Measurements from ENCODE around the gene SVBP.
"Not testable (repeated sequence)": the region's sequence is repeated elsewhere in the genome, so short reads cannot be mapped to it uniquely, and the experiment has no call there.

The SVBP gene

DNA sequence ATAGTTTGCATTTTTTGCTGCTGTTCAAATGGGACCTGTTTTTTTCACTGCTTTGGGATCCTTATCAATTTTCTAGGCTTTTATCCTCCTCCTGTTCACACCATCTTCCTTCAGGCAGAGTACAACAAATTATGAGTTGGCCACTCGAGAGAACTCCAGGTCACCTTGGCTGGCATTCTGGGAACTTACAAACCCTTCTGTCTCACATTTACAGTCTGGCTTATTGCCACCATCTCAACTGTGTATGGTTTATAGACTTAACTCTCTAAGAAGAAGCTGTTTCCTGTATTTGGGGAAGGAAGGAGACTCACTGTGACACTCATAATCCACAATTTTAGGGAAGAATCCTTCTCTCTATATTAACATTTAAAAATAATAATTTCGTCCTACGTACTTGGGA lies 23.8 kb upstream of the SVBP start:
- DNase-seq, result no peak

DNA sequence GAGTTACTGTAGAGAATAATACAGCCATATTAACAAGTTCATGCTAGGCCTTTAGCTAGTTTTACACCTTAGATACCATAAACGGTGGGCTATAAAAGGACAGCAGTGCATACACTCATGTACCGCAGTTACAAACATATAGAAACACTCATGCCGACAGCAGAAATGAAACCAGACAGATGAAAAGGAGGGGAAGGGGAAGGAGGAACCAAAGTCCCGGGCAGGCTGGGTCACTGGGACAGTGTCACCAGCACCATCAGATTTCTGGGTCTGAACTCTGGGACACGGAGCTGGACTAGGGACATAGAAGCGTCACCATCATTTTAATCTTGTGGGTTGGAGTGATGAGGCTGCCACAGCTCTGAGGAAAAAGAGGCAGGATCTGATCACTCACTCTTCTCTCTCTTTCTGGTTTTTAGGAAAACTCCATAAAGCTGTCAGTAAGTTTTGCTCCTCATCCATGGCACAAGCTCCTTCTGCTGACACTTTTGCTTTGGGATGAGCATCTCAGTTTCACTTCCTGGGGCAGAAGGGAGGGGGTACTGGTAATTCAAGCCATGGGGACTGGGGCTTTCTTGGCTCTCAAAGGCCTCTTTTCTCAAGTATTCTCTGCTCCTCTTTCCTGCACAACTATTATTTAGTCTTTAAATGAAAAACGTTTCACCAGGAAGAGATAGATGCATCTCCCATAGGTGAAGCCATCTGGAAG lies 21.4 kb upstream of the SVBP start:
- DNase-seq, result no peak

DNA sequence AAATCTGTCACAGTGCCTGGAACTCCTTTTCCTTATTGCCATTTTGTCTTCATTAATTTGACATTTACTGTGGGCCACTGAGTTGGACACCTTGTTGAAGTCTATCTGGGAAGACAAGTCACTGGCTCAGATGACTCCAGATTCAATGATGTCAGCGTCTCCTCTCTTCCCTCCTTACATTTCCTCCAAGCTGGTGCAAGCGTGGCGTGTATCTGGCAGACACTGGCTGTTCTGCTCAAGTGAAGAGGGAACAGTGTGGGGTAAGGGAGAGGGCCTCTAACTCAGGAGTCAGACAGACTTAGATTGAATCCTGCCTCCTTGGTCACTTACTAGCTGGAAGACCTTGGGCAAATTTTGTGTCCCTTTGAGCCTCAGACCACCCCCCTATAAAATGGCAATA lies 20.5 kb upstream of the SVBP start:
- DNase-seq, result no peak

DNA sequence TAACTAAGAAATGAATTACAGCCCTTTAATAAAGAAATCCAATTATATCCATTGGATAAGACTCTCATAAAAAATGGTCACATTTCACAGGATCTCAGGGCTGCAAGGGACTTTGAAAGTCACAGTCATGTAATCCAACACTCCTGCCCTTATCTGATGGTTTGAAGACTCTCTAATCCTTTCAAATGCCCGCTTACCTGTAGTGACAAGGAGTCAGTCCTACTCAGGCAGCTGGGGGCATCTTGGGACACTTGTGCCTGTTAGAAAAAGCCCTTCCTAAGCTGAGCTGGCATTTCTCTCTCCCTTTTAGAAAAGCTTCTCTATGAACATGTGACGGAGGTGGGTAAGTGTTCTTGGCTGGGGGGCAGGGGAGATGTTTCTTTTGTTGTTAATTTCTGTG lies 18.2 kb upstream of the SVBP start:
- no peak for DNase-seq

DNA sequence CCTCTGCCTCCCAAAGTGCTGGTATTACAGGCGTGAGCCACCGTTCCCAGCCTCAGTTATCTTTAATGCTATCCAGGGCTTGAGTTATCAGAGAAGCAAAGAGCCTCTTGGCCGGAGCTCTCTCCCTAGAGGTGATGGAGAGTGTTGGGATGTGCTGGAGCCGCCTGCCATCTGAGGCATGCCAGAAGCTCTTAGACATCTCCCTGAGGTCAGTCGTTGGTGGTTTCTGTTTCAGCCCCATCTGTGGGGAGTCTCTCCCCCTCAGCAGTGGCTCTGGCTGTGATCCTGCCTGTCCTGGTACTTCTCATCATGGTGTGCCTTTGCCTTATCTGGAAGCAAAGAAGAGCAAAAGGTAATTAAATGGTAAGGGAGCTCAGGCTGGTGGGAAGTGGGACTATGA lies 17.6 kb upstream of the SVBP start:
- no peak for DNase-seq

DNA sequence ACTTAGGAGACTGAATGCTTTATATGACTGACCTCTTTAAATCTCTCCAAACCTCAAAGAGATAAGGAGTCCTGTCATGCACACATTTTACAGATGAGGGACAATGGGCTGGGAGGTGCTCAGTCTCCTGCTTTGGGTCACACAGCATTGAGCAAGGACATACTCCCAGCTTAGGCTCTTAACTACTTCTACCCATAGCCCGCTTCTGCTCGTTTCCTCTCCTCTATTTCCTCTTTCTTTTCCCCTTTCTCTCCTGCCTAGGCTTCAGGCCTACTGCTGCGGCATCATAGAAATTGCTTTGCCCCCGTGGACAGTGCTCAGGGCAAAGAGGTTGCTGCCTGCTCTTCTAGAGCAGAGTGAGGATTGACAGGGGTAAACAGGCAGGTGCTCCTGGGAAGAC lies 16.8 kb upstream of the SVBP start:
- no peak for DNase-seq

DNA sequence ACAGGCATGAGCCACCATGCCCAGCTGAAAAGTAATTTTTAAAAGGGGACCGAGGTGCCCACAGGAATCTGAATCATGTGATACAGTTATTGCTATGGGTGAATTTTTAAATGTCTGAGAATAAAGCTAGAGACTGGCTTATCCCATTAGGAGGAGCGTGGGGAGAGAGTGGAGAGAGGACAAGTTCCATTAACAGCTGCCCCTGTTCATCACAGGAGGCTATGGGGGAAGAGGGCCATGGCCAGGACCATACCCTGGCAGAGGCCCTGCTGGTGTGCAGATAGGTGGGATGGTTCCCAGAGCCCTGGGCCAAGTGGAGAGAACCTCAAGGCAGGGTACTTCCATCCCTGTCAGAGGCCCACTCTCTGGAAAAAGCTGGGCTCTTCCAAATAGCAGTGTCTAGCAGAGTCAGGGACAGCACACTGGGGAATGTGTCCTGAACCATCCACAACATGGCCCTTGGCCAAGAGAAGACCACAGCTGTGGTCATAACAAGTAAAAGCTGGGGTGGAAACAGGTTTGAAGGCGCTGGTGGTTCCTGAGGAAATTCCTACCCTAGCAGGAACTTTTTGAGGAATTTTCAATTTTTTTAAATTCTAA lies 15.5 kb upstream of the SVBP start:
- no peak for DNase-seq

DNA sequence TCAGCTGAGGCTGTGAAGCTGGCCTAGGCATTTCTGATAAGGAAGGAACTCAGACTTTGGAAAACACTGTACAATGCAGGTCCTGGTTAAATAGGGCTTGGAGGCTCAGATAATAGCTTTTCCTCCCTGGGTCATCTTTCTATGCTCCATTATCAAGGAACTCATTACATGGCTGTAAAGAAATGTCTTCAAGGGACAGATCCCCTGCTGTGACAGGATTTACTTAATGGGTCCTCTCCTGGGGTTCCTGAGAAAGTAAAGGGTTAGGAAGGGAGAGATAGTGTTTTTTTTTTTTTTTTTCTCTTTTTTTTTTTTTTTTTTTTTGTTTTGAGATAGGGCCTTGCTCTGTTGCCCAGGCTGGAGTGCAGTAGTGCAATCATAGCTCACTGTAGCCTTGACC lies 14.1 kb upstream of the SVBP start:
- DNase-seq, result no peak

DNA sequence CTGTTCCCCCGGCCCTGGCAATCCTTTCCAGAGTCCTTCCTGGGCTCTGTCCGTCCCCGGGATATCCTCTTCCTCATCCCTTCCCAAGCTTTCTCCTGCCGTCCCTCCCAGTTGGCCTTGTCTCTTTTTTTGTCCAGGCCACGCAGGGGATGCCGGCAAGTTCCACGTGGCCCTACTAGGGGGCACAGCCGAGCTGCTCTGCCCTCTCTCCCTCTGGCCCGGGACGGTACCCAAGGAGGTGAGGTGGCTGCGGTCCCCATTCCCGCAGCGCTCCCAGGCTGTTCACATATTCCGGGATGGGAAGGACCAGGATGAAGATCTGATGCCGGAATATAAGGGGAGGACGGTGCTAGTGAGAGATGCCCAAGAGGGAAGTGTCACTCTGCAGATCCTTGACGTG lies 13.4 kb upstream of the SVBP start:
- no peak for DNase-seq

DNA sequence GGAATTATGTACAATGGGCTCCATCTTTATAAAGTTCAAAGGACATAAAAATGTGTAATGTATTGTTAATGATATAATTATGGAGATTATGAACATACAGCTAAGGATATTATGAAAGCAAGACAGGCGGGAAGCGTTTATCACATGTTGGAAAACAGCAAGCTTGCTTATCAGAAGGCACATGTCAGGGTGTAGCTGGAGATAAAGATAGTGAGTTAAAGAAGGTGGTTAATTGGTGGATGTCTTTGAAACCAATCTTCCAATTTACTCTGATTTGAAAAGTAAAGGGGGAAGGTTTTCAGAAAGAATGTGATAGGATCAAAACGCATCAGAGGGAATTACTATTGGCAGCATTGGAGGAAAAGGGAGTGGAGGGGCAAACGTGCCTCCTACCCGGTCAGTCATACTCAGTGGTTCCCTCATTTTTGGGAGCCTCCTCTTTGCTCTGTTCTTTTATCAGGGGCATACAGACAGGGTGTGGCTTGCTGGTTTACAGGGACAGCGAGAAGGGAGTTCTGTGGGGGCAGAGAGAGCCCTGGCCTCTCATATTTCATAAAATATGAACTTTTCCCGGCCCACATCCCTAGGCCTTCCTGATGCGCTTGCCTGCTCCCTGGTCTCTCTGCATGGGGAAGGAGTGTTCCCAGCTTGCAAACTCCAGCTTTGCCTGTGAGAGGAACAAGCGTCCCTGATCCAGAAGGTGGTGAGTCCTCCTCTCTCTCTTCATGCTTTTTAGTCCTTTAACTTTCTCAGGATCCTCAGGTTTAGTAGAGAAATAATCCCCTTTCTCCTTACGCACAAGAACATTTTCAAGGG lies 8.0 kb upstream of the SVBP start:
- no peak for DNase-seq

DNA sequence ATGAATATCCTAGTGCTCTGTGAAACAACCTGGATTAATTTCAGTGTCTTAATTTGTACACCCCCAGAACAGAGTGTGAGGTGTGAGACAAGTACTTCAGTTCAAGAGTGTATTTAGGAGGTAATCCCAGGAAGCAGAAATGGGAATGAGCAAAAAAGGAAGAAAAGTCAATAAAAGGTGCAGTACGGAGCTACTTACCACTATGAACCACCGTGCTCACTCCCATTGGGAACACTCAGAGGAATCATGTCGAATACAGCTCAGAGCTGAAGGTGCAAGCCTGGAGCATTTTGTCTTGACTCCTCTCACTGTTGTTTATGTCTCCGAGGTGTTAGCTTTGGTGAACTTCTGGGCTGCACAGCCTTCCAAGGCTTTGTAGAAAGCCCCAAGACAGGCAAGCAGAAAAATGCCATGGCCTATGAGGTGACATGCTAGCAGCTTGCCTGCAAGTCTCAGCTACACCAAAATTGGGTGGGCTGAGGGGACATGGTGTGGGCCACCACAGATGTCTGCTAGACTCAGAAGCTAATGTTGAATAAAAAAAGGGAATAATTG lies 7.4 kb upstream of the SVBP start:
- no peak for DNase-seq

DNA sequence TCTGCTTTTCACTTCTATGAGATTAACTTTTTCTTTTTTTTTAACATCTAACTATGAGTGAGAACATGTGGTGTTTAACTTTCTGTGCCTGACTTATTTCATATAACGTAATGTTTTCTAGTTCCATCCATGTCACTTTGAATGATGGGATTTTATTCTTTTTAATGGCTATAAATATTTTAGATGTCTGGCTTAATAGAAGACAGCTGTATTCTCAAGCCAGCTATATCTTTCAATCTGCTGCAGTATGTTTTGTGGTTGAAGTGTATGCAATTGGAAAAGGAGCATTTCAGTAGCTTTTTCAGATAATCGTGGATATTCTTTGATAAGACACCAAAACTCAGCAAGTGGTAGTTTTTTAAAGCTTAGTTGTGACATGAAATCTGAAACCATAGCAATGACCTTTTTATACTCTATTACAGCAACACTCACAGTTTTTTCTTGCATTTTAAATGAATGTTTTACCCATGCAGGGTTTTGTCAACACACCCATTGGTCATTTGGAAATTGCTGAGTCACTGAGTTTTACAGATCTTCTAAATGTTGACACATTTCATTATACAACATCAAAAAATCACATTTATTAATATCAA lies 5.7 kb upstream of the SVBP start:
- no peak for DNase-seq

DNA sequence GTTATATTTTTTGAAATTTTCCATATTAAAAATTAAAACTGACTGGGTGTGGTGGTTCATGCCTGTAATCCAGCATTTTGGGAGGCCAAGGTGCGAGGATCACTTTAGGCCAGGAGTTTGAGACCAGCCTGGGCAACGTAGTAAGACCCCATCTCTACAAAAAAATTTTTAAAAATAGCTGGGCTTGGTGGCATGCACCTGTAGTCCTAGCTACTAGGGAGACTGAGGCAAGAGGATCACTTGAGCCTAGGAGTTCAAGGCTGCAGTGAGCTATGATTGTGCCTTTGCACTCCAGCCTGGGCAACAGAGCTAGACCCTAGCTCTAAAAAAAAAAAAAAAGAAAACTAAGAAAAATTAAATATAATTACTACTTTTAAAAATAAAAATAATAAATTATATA lies 4.5 kb upstream of the SVBP start:
- no peak for DNase-seq

DNA sequence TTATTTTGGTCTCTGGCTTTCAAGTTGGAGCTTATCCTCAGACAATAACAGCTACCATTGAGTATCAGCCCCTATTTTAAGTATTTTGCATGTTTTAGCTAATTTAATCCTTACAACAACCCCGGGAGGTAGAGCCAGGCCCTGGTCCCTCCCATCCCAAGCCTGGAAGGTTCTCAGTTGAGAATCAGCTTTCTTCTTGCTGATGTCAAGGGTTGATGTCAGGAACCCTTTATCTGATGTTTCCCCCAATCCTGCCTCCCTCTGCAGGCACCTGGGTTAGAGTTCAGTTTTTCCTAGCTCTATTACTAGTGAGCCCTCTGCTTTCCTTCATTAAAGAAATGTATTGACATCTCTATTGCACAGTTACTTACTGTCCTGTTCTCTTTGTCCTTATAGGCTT lies 3.6 kb upstream of the SVBP start:
- no peak for DNase-seq

DNA sequence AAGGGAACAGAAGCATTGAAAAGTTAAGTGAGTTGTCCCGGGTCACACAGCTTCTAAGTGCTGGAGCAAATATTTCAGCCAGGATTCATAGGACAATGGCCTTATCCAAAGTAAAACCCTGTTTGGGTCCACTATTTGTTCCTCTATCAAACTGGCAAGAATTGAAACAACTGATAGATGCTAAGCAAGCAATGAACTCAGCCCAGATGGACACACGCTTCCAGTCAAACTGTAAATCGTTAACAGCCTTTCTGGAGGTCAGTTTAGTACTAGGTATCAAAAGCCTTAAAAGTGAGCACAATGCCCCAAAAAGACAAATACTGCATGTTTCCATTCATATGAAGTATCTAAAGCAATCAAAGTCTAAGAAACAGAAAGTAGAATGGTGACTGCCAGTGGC lies 779 bp upstream of the SVBP start:
- no peak for DNase-seq

DNA sequence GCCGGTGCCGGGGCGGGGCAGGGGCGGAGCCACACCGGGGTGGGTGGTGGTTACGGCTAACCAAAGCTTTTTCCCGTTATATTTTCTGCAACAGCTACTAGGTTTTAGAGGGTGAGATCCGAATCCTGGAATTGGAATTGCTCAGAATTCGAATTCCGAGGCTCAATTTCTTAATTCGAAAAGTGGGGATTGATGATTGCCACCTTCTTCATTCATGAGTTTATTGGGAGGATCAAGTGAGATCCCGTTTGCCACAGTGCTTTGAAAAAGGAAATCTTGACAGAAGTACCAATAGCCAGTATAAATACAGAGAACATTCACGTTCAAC lies 207 bp upstream of the SVBP start:
- DNase-seq, result no peak

DNA sequence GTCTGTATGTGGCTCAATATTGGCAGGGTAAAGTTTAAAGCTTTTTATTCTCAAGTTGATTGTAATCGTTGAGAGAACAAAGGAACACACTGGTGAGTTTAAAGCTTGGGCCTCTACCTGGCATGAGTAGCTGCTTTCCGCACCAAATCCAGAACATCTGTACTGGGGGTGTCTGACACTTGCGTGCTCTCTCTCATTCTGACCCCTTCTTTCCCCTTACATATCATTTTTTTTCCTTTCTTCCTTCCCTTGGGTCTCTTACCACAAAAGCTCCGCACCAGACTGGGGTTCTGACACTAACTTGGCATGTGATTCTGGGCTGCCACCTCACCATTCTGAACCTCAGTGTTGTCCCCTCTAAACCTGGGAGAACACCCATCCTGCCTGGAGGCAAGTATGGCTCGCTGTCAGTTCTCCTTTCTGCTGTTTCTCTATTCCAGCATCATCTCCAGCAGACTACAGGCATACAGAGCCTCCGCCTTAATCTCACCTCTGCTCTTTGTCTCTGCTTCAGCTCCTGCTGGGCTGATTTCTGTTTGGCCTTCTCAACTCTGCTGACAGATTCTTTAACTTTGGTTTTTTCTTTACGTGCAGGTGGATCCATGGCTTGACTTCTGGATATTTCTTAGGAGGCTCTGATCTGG lies 1.1 kb downstream of the SVBP start:
- peak; percentile 6 for DNase-seq

DNA sequence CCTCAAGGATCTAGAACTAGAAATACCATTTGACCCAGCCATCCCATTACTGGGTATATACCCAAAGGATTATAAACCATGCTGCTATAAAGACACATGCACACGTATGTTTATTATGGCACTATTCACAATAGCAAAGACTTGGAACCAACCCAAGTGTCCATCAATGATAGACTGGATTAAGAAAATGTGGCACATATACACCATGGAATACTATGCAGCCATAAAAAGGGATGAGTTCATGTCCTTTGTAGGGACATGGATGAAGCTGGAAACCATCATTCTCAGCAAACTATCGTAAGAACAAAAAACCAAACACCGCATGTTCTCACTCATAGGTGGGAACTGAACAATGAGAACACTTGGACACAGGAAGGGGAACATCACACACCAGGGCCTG lies 2.4 kb downstream of the SVBP start:
- not testable (repeated sequence) for DNase-seq

DNA sequence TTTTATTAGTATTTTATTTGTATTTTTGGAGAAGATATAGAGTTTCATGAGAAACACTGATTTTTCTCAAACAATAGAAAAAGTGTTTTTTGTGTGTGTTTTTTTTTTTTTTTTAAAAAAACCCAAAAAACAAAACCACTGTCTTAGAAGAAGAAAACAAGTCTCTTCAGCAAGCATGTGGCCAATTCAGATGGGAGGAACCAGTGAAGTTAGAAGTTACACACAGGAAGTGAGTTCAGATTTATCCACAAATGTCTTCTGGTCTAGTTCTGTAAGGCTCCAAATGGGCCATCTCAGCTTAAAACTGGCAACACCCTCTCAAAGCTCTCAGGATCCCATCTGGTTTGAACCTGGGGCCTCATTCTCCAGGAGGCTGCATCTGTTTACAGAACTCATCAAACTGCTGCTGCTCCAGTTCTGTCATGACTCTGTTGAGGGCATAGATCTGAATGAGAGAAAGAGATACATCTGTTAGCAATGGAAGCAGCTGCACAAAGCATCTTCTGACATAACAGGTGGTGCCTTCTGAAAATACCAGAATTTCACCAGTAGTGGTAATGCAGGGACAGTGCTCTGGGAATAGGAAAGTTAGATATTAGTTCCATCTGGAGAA lies 10.0 kb downstream of the SVBP start:
- DNase-seq, result no peak

DNA sequence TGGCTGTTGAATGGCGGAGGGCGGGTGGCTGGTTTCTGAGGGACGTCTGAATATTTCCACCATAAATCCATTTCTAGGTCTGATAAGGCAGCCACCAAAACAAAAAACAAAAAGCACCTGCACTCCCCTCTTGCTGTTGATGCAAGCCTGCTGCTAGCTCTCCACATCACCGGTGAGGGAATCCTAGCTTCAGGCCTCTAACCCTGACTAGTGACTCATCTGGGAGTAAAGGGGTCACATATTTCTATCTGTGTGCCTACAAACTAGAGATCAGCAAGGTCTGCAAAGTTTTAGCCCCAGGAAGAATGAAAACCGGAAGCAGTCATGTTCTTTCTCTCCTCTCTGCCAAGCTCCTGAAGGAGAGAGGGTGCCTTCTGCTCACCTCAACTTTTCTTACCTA lies 10.6 kb downstream of the SVBP start:
- DNase-seq, result no peak

DNA sequence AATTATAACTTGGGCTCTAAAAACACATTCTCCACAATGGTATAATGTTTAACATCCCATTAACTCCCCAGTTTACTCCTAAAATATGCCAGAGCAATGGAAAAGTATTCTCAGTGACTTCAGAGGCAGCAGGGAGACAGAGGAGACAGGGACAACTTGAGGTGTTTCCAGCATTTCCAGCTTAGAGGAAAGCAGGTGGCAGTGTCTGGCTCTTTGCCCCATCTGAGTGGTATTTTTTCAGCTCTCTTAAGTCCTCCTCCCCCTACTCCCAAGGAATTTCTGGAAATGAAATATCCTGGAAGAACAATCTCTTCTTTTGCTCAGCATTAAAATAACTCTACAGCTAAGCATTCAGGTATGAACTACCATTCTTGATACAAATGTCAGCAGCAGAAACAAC lies 11.0 kb downstream of the SVBP start:
- no peak for DNase-seq

DNA sequence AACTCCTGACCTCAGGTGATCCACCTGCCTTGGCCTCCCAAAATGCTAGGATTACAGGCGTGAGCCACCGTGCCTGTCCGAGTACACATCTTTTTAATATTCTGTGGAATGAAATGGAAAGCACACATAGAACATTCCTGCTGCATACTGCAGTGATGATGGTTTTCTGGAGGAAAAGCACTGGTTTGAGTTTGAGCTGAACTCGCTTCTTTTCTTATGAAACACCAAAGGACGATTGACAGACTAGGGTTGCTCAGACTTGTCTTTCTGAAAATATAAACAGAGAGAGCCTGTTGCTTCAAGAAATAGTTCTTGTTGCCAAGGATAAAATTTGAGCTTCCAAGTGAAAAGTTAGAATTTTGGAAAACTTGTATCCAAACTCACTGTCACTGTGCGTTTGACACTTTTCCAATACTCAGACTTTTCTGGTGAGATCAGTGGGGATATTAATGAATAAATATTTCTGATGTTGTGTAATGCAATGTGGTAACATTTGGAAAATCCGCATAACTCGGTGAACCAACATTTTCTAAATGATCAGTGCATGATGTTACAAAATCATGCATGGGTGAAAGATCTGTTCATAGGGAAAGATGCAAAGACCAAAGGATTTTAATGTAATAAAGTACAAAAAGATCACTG lies 15.2 kb downstream of the SVBP start:
- DNase-seq, result no peak
